IMR-90 (cell line): Measurements from ENCODE around the gene PTPRN2. TPM values are rescaled to one million over a fixed set of nuclear protein-coding genes. Genes with fewer than 3 reads are reported as not detected.

Source experiments
- ATAC-seq: fragments of 200-7000 bp; cut with Tn5 transposase; 2 replicates; pipeline ENCODE4 v1.9.1; 2020; ENCODE audit warnings: low read depth, mild to moderate bottlenecking, moderate library complexity
- BruUV-seq: library from RNA; stranded (reverse); fragments of 400-500 nt; replicated peaks from 2 replicates; lab custom pipeline; 2021; lab: Mats Ljungman, UMichigan
- CTCF ChIA-PET: fragments of 300-600 bp; formaldehyde crosslinking; extraction: SDS; loops from one replicate; lab custom pipeline; 2021; ENCODE audit warnings: antibody characterized with exemption; lab: Yijun Ruan, JAX
- POLR2A ChIA-PET: fragments of 300-600 bp; sonication (Branson Sonifier 250); formaldehyde crosslinking; loops from one replicate; lab custom pipeline; 2022; ENCODE audit warnings: antibody characterized with exemption; ENCODE audit not compliant: unreplicated experiment; lab: Charles Lee
- DNase-seq: peaks from one replicate; pipeline ENCODE4 v3.0.0; 2013
- H2AFZ ChIP-seq: replicated peaks from 2 replicates; pipeline ENCODE3; 2013; ENCODE audit warnings: low read length, mild to moderate bottlenecking; ENCODE audit not compliant: poor library complexity
- H2AK5ac ChIP-seq: 2 replicates; pipeline ENCODE4 v1.6.1; 2013; ENCODE audit warnings: low read depth, low read length, inconsistent platforms
- H2AK9ac ChIP-seq: replicated peaks from 2 replicates; pipeline ENCODE3; 2013; ENCODE audit warnings: mild to moderate bottlenecking, low read depth, low read length, moderate library complexity; ENCODE audit not compliant: poor library complexity
- H2BK120ac ChIP-seq: 2 replicates; pipeline ENCODE4 v1.6.1; 2013; ENCODE audit warnings: low read depth, low read length, inconsistent platforms
- H2BK15ac ChIP-seq: 3 replicates; pipeline ENCODE4 v1.6.1; 2013; ENCODE audit warnings: low read depth, low read length, inconsistent platforms
- H2BK20ac ChIP-seq: 2 replicates; pipeline ENCODE4 v1.6.1; 2013; ENCODE audit warnings: low read depth, mild to moderate bottlenecking, inconsistent platforms, low read length, moderate library complexity
- H2BK5ac ChIP-seq: 2 replicates; pipeline ENCODE4 v1.6.1; 2013; ENCODE audit warnings: mild to moderate bottlenecking, low read depth, low read length, inconsistent platforms; ENCODE audit not compliant: poor library complexity, severe bottlenecking
- H3K14ac ChIP-seq: replicated peaks from 2 replicates; pipeline ENCODE4 v1.6.1; 2013; ENCODE audit warnings: low read depth, low read length, inconsistent platforms
- H3K18ac ChIP-seq: 2 replicates; pipeline ENCODE4 v1.6.1; 2013; ENCODE audit warnings: low read depth, low read length, control low read depth
- H3K23ac ChIP-seq: 2 replicates; pipeline ENCODE4 v1.6.1; 2013; ENCODE audit warnings: low read depth, low read length, inconsistent platforms
- H3K27ac ChIP-seq: 2 replicates; pipeline ENCODE4 v1.5.1; 2013; ENCODE audit warnings: mild to moderate bottlenecking, control low read depth, low read length; ENCODE audit not compliant: insufficient read depth
- H3K27me3 ChIP-seq: 2 replicates; pipeline ENCODE4 v1.6.1; 2013; ENCODE audit warnings: low read length; ENCODE audit not compliant: control insufficient read depth, insufficient read depth
- H3K36me3 ChIP-seq: 2 replicates; pipeline ENCODE4 v1.6.1; 2013; ENCODE audit warnings: low read length, mixed read lengths; ENCODE audit not compliant: control insufficient read depth, insufficient read depth
- H3K4ac ChIP-seq: 2 replicates; pipeline ENCODE4 v1.6.1; 2013; ENCODE audit warnings: low read depth, low read length, inconsistent platforms
- H3K4me1 ChIP-seq: 2 replicates; pipeline ENCODE4 v1.6.1; 2013; ENCODE audit warnings: low read length, mixed read lengths; ENCODE audit not compliant: control insufficient read depth, insufficient read depth
- H3K4me2 ChIP-seq: 2 replicates; pipeline ENCODE4 v1.6.1; 2013; ENCODE audit warnings: low read depth, mild to moderate bottlenecking, control low read depth, low read length, moderate library complexity
- H3K4me3 ChIP-seq: 2 replicates; pipeline ENCODE4 v1.5.1; 2013; ENCODE audit warnings: low read depth, mild to moderate bottlenecking, control low read depth, low read length, moderate library complexity; ENCODE audit not compliant: insufficient read depth
- H3K56ac ChIP-seq: 2 replicates; pipeline ENCODE4 v1.6.1; 2013; ENCODE audit warnings: low read length, inconsistent platforms; ENCODE audit not compliant: insufficient read depth; ENCODE audit errors: extremely low read depth
- H3K79me1 ChIP-seq, 2 experiments: 2 replicates each; pipeline ENCODE4 v1.6.1; 2013; ENCODE audit warnings: low read length in 2 of 2, inconsistent platforms in 1 of 2, low read depth in 1 of 2
- H3K9ac ChIP-seq: 2 replicates; pipeline ENCODE4 v1.6.1; 2013; ENCODE audit warnings: low read depth, low read length, control low read depth
- H3K9me1 ChIP-seq: 2 replicates; pipeline ENCODE4 v1.6.1; 2013; ENCODE audit warnings: low read length, inconsistent platforms; ENCODE audit not compliant: insufficient read depth
- H3K9me3 ChIP-seq: 2 replicates; pipeline ENCODE4 v1.6.1; 2013; ENCODE audit warnings: low read length; ENCODE audit not compliant: control insufficient read depth, insufficient read depth
- H4K20me1 ChIP-seq: 2 replicates; pipeline ENCODE4 v1.6.1; 2013; ENCODE audit warnings: low read length, inconsistent platforms; ENCODE audit not compliant: insufficient read depth
- H4K5ac ChIP-seq: 2 replicates; pipeline ENCODE4 v1.6.1; 2013; ENCODE audit warnings: mild to moderate bottlenecking, low read depth, low read length, control low read depth
- H4K8ac ChIP-seq, 2 experiments: 2 replicates each; pipeline ENCODE4 v1.6.1; 2013; ENCODE audit warnings: low read depth in 2 of 2, low read length in 2 of 2, control low read depth in 1 of 2, inconsistent platforms in 1 of 2
- H4K91ac ChIP-seq: 2 replicates; pipeline ENCODE4 v1.6.1; 2013; ENCODE audit warnings: low read depth, low read length, inconsistent platforms; ENCODE audit not compliant: insufficient read depth
- BHLHE40 ChIP-seq: fragments of 150-350 bp; IDR thresholded peaks from 2 replicates; pipeline ENCODE4 v1.6.1; 2016; ENCODE audit warnings: mild to moderate bottlenecking, low read depth, low read length
- CEBPB ChIP-seq: IDR thresholded peaks from 2 replicates; pipeline ENCODE4 v1.6.1; 2012; ENCODE audit warnings: low read depth, low read length, improper control_type of control experiment
- CHD1 ChIP-seq: IDR thresholded peaks from 2 replicates; pipeline ENCODE4 v1.6.1; 2012; ENCODE audit warnings: low read depth, low read length, improper control_type of control experiment
- CTCF ChIP-seq: conservative IDR thresholded peaks from 2 replicates; pipeline ENCODE4 v1.5.1; 2012; ENCODE audit warnings: mild to moderate bottlenecking, low read depth, low read length, improper control_type of control experiment
- FOS ChIP-seq: fragments of 150-350 bp; IDR thresholded peaks from 2 replicates; pipeline ENCODE4 v1.6.1; 2016; ENCODE audit warnings: low read depth, low read length
- MAFK ChIP-seq: IDR thresholded peaks from 2 replicates; pipeline ENCODE4 v1.6.1; 2012; ENCODE audit warnings: low read depth, low read length, improper control_type of control experiment
- MAZ ChIP-seq: IDR thresholded peaks from 2 replicates; pipeline ENCODE4 v1.6.1; 2012; ENCODE audit warnings: low read depth, mild to moderate bottlenecking, low read length, improper control_type of control experiment, moderate library complexity, borderline replicate concordance
- MXI1 ChIP-seq: IDR thresholded peaks from 2 replicates; pipeline ENCODE4 v1.6.1; 2012; ENCODE audit warnings: low read depth, mild to moderate bottlenecking, low read length, moderate library complexity, borderline replicate concordance
- NFE2L2 ChIP-seq: fragments of 150-350 bp; IDR thresholded peaks from 2 replicates; pipeline ENCODE4 v1.6.1; 2016; ENCODE audit warnings: low read depth, mild to moderate bottlenecking, low read length
- POLR2A ChIP-seq: IDR thresholded peaks from 2 replicates; pipeline ENCODE4 v1.6.1; 2012; ENCODE audit warnings: mild to moderate bottlenecking, low read depth, low read length
- RAD21 ChIP-seq: IDR thresholded peaks from 2 replicates; pipeline ENCODE4 v1.6.1; 2012; ENCODE audit warnings: low read length, improper control_type of control experiment
- RCOR1 ChIP-seq: IDR thresholded peaks from 2 replicates; pipeline ENCODE4 v1.6.1; 2012; ENCODE audit warnings: mild to moderate bottlenecking, low read length, improper control_type of control experiment; ENCODE audit not compliant: insufficient replicate concordance
- RFX5 ChIP-seq: IDR thresholded peaks from 2 replicates; pipeline ENCODE4 v1.8.0; 2012; ENCODE audit warnings: low read depth, mild to moderate bottlenecking, low read length, moderate library complexity
- SMC3 ChIP-seq: fragments of 150-350 bp; IDR thresholded peaks from 2 replicates; pipeline ENCODE4 v1.6.1; 2016; ENCODE audit warnings: low read depth, mild to moderate bottlenecking, antibody characterized with exemption, low read length, moderate library complexity
- WGBS, 2 experiments: methylation state at CpG; one replicate each; pipeline versions ENCODE4 v1.1.5 to v1.1.7; 2013; ENCODE audit warnings: missing lambda C conversion rate in 2 of 2; ENCODE audit not compliant: insufficient read length in 1 of 2; ENCODE audit errors: extremely low coverage in 2 of 2; 5-methylcytosine and 5-hydroxymethylcytosine counted together
- dilution Hi-C: fragments of 300-500 bp; cut with HindIII; formaldehyde crosslinking; loops from one replicate; pipeline ENCODE4 v1.14.3; 2018; ENCODE audit warnings: low sequenced_read_pairs; ENCODE audit not compliant: unreplicated experiment
- in situ Hi-C: fragments of 300-500 bp; cut with MboI; formaldehyde crosslinking; loops from 3 replicates; pipeline ENCODE4 v1.14.3; 2019; ENCODE audit warnings: low sequenced_read_pairs, inconsistent platforms, mixed read lengths
- intact Hi-C: fragments of 100-400 bp; cut with micrococcal nuclease; formaldehyde crosslinking; loops from 2 replicates; pipeline ENCODE4 v1.10.0; 2022
- polyA plus RNA-seq, 3 experiments: library from polyadenylated mRNA; depleted of rRNA; stranded (reverse); fragments of >200 nt; gene quantifications; 2 replicates each; pipeline ENCODE4 v1.2.3, GENCODE V29; 2012; ENCODE audit warnings: low replicate concordance in 1 of 3
- total RNA-seq: library from RNA; depleted of rRNA; stranded (reverse); fragments of >200 nt; gene quantifications from 2 replicates; pipeline ENCODE4 v1.2.3, GENCODE V29; 2012
- TF ChIP-seq, protein P1 (sequence below): fragments of 150-350 bp; IDR thresholded peaks from 2 replicates; pipeline ENCODE4 v1.6.1; 2017; ENCODE audit warnings: mild to moderate bottlenecking, antibody characterized with exemption, low read length, low read depth
- TF ChIP-seq, protein P2 (sequence below): fragments of 150-350 bp; IDR thresholded peaks from 2 replicates; pipeline ENCODE4 v1.6.1; 2016; ENCODE audit warnings: low read depth, mild to moderate bottlenecking, low read length, moderate library complexity, borderline replicate concordance

The PTPRN2 gene
- total and polyA plus RNA-seq, 2 of the 4 experiments (the other 2 are of a cell fraction), result 0.03 TPM; not detected in 1

DNA sequence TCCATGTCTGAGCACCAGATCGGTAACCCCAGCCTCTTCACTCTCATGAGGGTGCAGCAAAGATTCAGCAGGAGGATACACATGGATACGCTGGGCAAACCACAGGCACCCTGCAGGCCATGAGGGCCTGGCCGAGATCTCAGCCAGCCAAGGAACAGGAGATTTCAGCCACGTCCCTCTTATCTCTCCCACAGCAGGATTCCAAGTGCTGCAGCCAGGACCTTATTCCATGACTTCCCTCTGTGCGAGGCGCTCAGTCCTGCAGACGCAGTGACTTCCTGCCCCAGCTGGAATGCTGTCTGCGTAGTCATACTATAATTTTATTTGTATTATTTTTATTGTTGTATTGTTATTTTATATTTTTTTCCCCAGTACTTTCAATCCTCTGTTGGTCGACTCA is 66.8 kb downstream of the PTPRN2 start:
- Histone ChIP-seq H2BK5ac (no peak overlapping the region), H3K4ac (no peak overlapping the region), H3K4me1 (no peaks in the 10 kb centered on the region), H3K36me3 (no peaks in the 10 kb centered on the region), H3K4me2 (no peak overlapping the region), H3K14ac (no peak overlapping the region), H2BK15ac (no peak overlapping the region), H3K27me3 (no peaks in the 10 kb centered on the region), H4K8ac (no peak overlapping the region), H3K18ac (no peak overlapping the region), H3K9ac (no peak overlapping the region), H4K5ac (no peak overlapping the region), H3K9me1 (no peaks in the 10 kb centered on the region), H3K56ac (no peak overlapping the region), H2BK120ac (no peak overlapping the region), H3K9me3 (peaks cover 59% of the 10 kb centered on the region), H3K23ac (no peak overlapping the region), H3K27ac (no peak overlapping the region), H4K91ac (no peak overlapping the region), H2AFZ (no peak overlapping the region), H3K4me3 (no peak overlapping the region), H3K79me1 (no peaks in the 10 kb centered on the region), H2BK20ac (no peak overlapping the region), H4K20me1 (no peaks in the 10 kb centered on the region), H2AK9ac (no peak overlapping the region), H2AK5ac (no peak overlapping the region)
- ATAC-seq (no peak), DNase-seq (no peak)
- ChIA-PET POLR2A (no interaction called here), CTCF (no interaction called here)
- no peak for TF ChIP-seq RCOR1
- no peak for TF ChIP-seq MXI1
- no peak for TF ChIP-seq CTCF
- TF ChIP-seq, protein P1, sequence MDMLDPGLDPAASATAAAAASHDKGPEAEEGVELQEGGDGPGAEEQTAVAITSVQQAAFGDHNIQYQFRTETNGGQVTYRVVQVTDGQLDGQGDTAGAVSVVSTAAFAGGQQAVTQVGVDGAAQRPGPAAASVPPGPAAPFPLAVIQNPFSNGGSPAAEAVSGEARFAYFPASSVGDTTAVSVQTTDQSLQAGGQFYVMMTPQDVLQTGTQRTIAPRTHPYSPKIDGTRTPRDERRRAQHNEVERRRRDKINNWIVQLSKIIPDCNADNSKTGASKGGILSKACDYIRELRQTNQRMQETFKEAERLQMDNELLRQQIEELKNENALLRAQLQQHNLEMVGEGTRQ, result no peak
- TF ChIP-seq CEBPB, result no peak
- TF ChIP-seq CHD1, result no peak
- no peak for TF ChIP-seq RFX5
- no peak for TF ChIP-seq NFE2L2
- no peak for TF ChIP-seq SMC3
- no peak for TF ChIP-seq RAD21
- TF ChIP-seq FOS, result no peak
- no peak for TF ChIP-seq POLR2A
- TF ChIP-seq, protein P2, sequence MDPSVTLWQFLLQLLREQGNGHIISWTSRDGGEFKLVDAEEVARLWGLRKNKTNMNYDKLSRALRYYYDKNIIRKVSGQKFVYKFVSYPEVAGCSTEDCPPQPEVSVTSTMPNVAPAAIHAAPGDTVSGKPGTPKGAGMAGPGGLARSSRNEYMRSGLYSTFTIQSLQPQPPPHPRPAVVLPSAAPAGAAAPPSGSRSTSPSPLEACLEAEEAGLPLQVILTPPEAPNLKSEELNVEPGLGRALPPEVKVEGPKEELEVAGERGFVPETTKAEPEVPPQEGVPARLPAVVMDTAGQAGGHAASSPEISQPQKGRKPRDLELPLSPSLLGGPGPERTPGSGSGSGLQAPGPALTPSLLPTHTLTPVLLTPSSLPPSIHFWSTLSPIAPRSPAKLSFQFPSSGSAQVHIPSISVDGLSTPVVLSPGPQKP, result no peak
- no peak for TF ChIP-seq MAFK
- no peak for TF ChIP-seq BHLHE40
- TF ChIP-seq MAZ, result no peak
- in situ Hi-C loops (no loop called here), dilution Hi-C loops (no loop called here), intact Hi-C loops (no loop called here)
- 59% methylated on average over 2 of the region's 9 CpGs; no CpG with 5 or more reads in 1 of the 2 experiments for WGBS, 2 experiments
- no TSS peak for BruUV-seq
